Astrocyte (in vitro differentiated cells and primary cell): Measurements from ENCODE around the gene DMKN. TPM values are rescaled to one million over a fixed set of nuclear protein-coding genes. Genes with fewer than 3 reads are reported as not detected.

Experiments used
- DNase-seq: peaks from one replicate; pipeline ENCODE4 v3.0.0-alpha.2; 2010; ENCODE audit warnings: low read depth
- FAIRE-seq: peaks from 2 replicates; lab custom pipeline; 2011; peaks lifted over from hg19 to GRCh38; lab: Jason Lieb, UNC
- H2AFZ ChIP-seq: 2 replicates; pipeline ENCODE4 v1.6.0; 2012; ENCODE audit warnings: low read depth, low read length, inconsistent platforms
- H3K27ac ChIP-seq: 2 replicates; pipeline ENCODE4 v1.5.1; 2011; ENCODE audit warnings: low read depth, low read length, inconsistent platforms
- H3K27me3 ChIP-seq: 2 replicates; pipeline ENCODE4 v1.6.0; 2011; ENCODE audit warnings: low read length, inconsistent platforms; ENCODE audit not compliant: insufficient read depth
- H3K36me3 ChIP-seq: 2 replicates; pipeline ENCODE4 v1.5.1; 2011; ENCODE audit warnings: low read length, inconsistent platforms; ENCODE audit not compliant: insufficient read depth
- H3K4me1 ChIP-seq: 2 replicates; pipeline ENCODE4 v1.5.1; 2011; ENCODE audit warnings: low read length, inconsistent platforms; ENCODE audit not compliant: insufficient read depth
- H3K4me2 ChIP-seq: 2 replicates; pipeline ENCODE4 v1.6.0; 2012; ENCODE audit warnings: low read length, inconsistent platforms
- H3K4me3 ChIP-seq: 2 replicates; pipeline ENCODE4 v1.5.1; 2011; ENCODE audit warnings: low read depth, mild to moderate bottlenecking, low read length, inconsistent platforms; ENCODE audit not compliant: insufficient read depth
- H3K79me2 ChIP-seq: 2 replicates; pipeline ENCODE4 v1.6.0; 2012; ENCODE audit warnings: mild to moderate bottlenecking, low read length, inconsistent platforms; ENCODE audit not compliant: insufficient read depth
- H3K9ac ChIP-seq: 2 replicates; pipeline ENCODE4 v1.6.0; 2012; ENCODE audit warnings: mild to moderate bottlenecking, low read length, inconsistent platforms
- H3K9me3 ChIP-seq: 2 replicates; pipeline ENCODE4 v1.5.1; 2012; ENCODE audit warnings: low read depth, mild to moderate bottlenecking, low read length, inconsistent platforms; ENCODE audit not compliant: insufficient read depth
- H4K20me1 ChIP-seq: 2 replicates; pipeline ENCODE4 v1.6.0; 2012; ENCODE audit warnings: low read length, inconsistent platforms; ENCODE audit not compliant: insufficient read depth
- H3K27ac Mint-ChIP-seq: one replicate; pipeline ENCODE4 v1.8.0; 2021; ENCODE audit warnings: mild to moderate bottlenecking, mixed read lengths; ENCODE audit not compliant: unreplicated experiment
- H3K27me3 Mint-ChIP-seq: one replicate; pipeline ENCODE4 v1.8.0; 2021; ENCODE audit warnings: low read depth, mixed read lengths; ENCODE audit not compliant: unreplicated experiment
- H3K36me3 Mint-ChIP-seq: one replicate; pipeline ENCODE4 v1.8.0; 2021; ENCODE audit warnings: low read depth, mixed read lengths; ENCODE audit not compliant: unreplicated experiment
- H3K4me1 Mint-ChIP-seq: one replicate; pipeline ENCODE4 v1.8.0; 2021; ENCODE audit warnings: low read depth, mixed read lengths; ENCODE audit not compliant: unreplicated experiment
- H3K4me3 Mint-ChIP-seq: one replicate; pipeline ENCODE4 v1.8.0; 2021; ENCODE audit warnings: mild to moderate bottlenecking, moderate library complexity, mixed read lengths; ENCODE audit not compliant: unreplicated experiment
- H3K9me3 Mint-ChIP-seq: one replicate; pipeline ENCODE4 v1.8.0; 2021; ENCODE audit warnings: mild to moderate bottlenecking, mixed read lengths; ENCODE audit not compliant: unreplicated experiment
- CTCF ChIP-seq: IDR thresholded peaks from 2 replicates; pipeline ENCODE4 v1.5.1; 2011; ENCODE audit warnings: low read depth, mild to moderate bottlenecking, inconsistent platforms, low read length, moderate library complexity; ENCODE audit not compliant: insufficient read depth
- EZH2 ChIP-seq: IDR thresholded peaks from 2 replicates; pipeline ENCODE4 v1.6.1; 2012; ENCODE audit warnings: mild to moderate bottlenecking, low read length, inconsistent platforms; ENCODE audit not compliant: insufficient read depth
- total RNA-seq: library from RNA; stranded (reverse); gene quantifications from 2 replicates; pipeline ENCODE4 v1.2.1, GENCODE V29; 2021

Gene DMKN
- total RNA-seq, 1 donor from 2014 or later: 56.9 TPM

- H3K9me3 Mint-ChIP-seq: no peaks in the 10 kb centered on the region
- DNase-seq (no peak), FAIRE-seq (no peak)
- Histone ChIP-seq H2AFZ (no peak overlapping the region), H4K20me1 (peaks cover 21% of the 10 kb centered on the region), H3K27ac (no peak overlapping the region), H3K9me3 (no peaks in the 10 kb centered on the region), H3K27me3 (no peaks in the 10 kb centered on the region), H3K4me3 (no peak overlapping the region), H3K4me2 (no peak overlapping the region), H3K79me2 (peaks cover 25% of the 10 kb centered on the region), H3K36me3 (no peaks in the 10 kb centered on the region), H3K9ac (no peak overlapping the region), H3K4me1 (peaks cover 9% of the 10 kb centered on the region)
- H3K4me3 Mint-ChIP-seq: no peak overlapping the region
- H3K4me1 Mint-ChIP-seq: peaks cover 5% of the 10 kb centered on the region
- peaks cover 15% of the 10 kb centered on the region for H3K36me3 Mint-ChIP-seq
- peaks cover 24% of the 10 kb centered on the region for H3K27me3 Mint-ChIP-seq
- no peak for TF ChIP-seq CTCF
- TF ChIP-seq EZH2: no peak
- H3K27ac Mint-ChIP-seq: no peak overlapping the region
Measured at GRCh38 chr19:35549879-35550523, 36.6 kb upstream of the DMKN start.

- Mint-ChIP-seq H3K36me3 (peaks cover 17% of the 10 kb centered on the region), H3K27me3 (peaks cover 17% of the 10 kb centered on the region), H3K27ac (no peak overlapping the region), H3K9me3 (no peaks in the 10 kb centered on the region), H3K4me1 (peaks cover 6% of the 10 kb centered on the region), H3K4me3 (peak overlapping the region; percentile 4)
- peaks cover 21% of the 10 kb centered on the region for H4K20me1 ChIP-seq
- H3K9me3 ChIP-seq: no peaks in the 10 kb centered on the region
- no peaks in the 10 kb centered on the region for H3K27me3 ChIP-seq
- H2AFZ ChIP-seq: no peak overlapping the region
- peaks cover 15% of the 10 kb centered on the region for H3K4me1 ChIP-seq
- DNase-seq (no peak), FAIRE-seq (no peak)
- no peak overlapping the region for H3K27ac ChIP-seq
- no peak overlapping the region for H3K9ac ChIP-seq
- H3K4me2 ChIP-seq: no peak overlapping the region
- no peaks in the 10 kb centered on the region for H3K36me3 ChIP-seq
- no peak overlapping the region for H3K4me3 ChIP-seq
- H3K79me2 ChIP-seq: peaks cover 32% of the 10 kb centered on the region
- no peak for TF ChIP-seq EZH2
- TF ChIP-seq CTCF: peak; percentile 67
Measured at GRCh38 chr19:35549174-35549788, 35.8 kb upstream of the DMKN start.

GRCh38 chr19:35546532-35546931 is 33.1 kb upstream of the DMKN start:
- peak overlapping the region; percentile 79 for H3K27ac Mint-ChIP-seq
- H3K4me3 ChIP-seq: peak overlapping the region; percentile 88
- no peak overlapping the region for H3K27ac ChIP-seq
- TF ChIP-seq EZH2: no peak
- no peak for TF ChIP-seq CTCF
- no peaks in the 10 kb centered on the region for H3K27me3 ChIP-seq
- H3K4me3 Mint-ChIP-seq: peak overlapping the region; percentile 90
- peaks cover 8% of the 10 kb centered on the region for H3K4me1 Mint-ChIP-seq
- H3K79me2 ChIP-seq: peaks cover 39% of the 10 kb centered on the region
- FAIRE-seq: no peak
- H3K9me3 ChIP-seq: no peaks in the 10 kb centered on the region
- H3K9ac ChIP-seq: peak overlapping the region; percentile 95
- H3K9me3 Mint-ChIP-seq: no peaks in the 10 kb centered on the region
- peak overlapping the region; percentile 98 for H3K4me2 ChIP-seq
- DNase-seq: no peak
- H4K20me1 ChIP-seq: peaks cover 21% of the 10 kb centered on the region
- H3K36me3 Mint-ChIP-seq: peaks cover 27% of the 10 kb centered on the region
- H3K4me1 ChIP-seq: peaks cover 15% of the 10 kb centered on the region
- H2AFZ ChIP-seq: no peak overlapping the region
- no peaks in the 10 kb centered on the region for H3K36me3 ChIP-seq
- H3K27me3 Mint-ChIP-seq: no peaks in the 10 kb centered on the region
